Heart right ventricle (tissue), 16 donors: Measurements from ENCODE around the gene GDPD5. TPM values are rescaled to one million over a fixed set of nuclear protein-coding genes. Genes with fewer than 3 reads are reported as not detected.

ENCODE experiments used
- ATAC-seq, 8 donors: fragments of 200-7000 bp; cut with Tn5 transposase; one replicate each; pipeline ENCODE4 v1.9.1; 2020; ENCODE audit warnings: mild to moderate bottlenecking in 8 of 8, moderate library complexity in 8 of 8, moderate number of reproducible peaks in 1 of 8
- DNase-seq, 2 donors: peaks; one replicate each; pipeline ENCODE4 v3.0.0-alpha.2; 2020
- H3K27ac ChIP-seq, 10 donors: fragments of 200-600 bp; sonication (generic) in 2 of 10; one replicate each; pipeline versions ENCODE4 v1.5.0 to v1.8.0; 2020 to 2022; ENCODE audit warnings: mild to moderate bottlenecking in 3 of 10
- H3K27me3 ChIP-seq, 7 donors: fragments of 200-600 bp; one replicate each; pipeline ENCODE4 v1.8.0; 2021 to 2022; ENCODE audit warnings: mild to moderate bottlenecking in 2 of 7
- H3K36me3 ChIP-seq, 9 donors: fragments of 200-600 bp; sonication (generic) in 1 of 9; one replicate each; pipeline versions ENCODE4 v1.5.0 to v1.8.0; 2020 to 2022; ENCODE audit warnings: mild to moderate bottlenecking in 2 of 9
- H3K4me1 ChIP-seq, 9 donors: fragments of 200-600 bp; sonication (generic) in 1 of 9; one replicate each; pipeline versions ENCODE4 v1.5.0 to v1.8.0; 2020 to 2022; ENCODE audit warnings: mild to moderate bottlenecking in 4 of 9
- H3K4me3 ChIP-seq, 10 donors: fragments of 200-600 bp; sonication (generic) in 2 of 10; one replicate each; pipeline versions ENCODE4 v1.5.0 to v1.8.0; 2020 to 2022; ENCODE audit warnings: mild to moderate bottlenecking in 7 of 10, moderate library complexity in 2 of 10
- H3K9me3 ChIP-seq, 11 donors: fragments of 200-600 bp in 10 of 11; sonication (generic) in 2 of 11; one replicate each; pipeline versions ENCODE4 v1.5.0 to v1.8.0; 2013 to 2022; ENCODE audit warnings: mild to moderate bottlenecking in 2 of 11, control low read depth in 1 of 11, moderate library complexity in 1 of 11
- WGBS, 2 donors: extraction: QIAGEN DNeasy Blood & Tissue Kit; methylation state at CpG; one replicate each; pipeline ENCODE4 v1.1.7; 2013; ENCODE audit warnings: inconsistent platforms in 1 of 2; 5-methylcytosine and 5-hydroxymethylcytosine counted together
- intact Hi-C, 10 donors: fragments of 100-400 bp; cut with DNase I; formaldehyde crosslinking; loops; one replicate each; pipeline versions ENCODE4 v1.11.1 to v1.14.2; 2022
- polyA plus RNA-seq, 2 donors: library from polyadenylated mRNA; stranded (reverse); fragments of 200-250 nt; gene quantifications; one replicate each; pipeline ENCODE4 v1.2.3, GENCODE V29; 2013
- total RNA-seq, 10 donors: library from RNA; stranded (reverse); fragmentation: NEBNext Ultra II Directional in 3 of 10; extraction: Animal tissue kit (Norgen Biotek cat#: 25700) in 3 of 10; gene quantifications; one replicate each; pipeline versions ENCODE4 v1.2.1 to v1.2.4, GENCODE V29; 2021 to 2023
- TF ChIP-seq, protein P1 (sequence below), 9 donors: fragments of 200-600 bp; sonication (generic) in 2 of 9; IDR thresholded peaks; one replicate each; pipeline versions ENCODE4 v1.5.0 to v1.8.0; 2021 to 2022; ENCODE audit warnings: antibody characterized with exemption in 9 of 9, mild to moderate bottlenecking in 5 of 9, moderate library complexity in 1 of 9
- donor health status: Arrhythmogenic right ventricular cardiomyopathy.
- donor health status: ischemic (EF 13 %, LVEDD 7.1; RV severe dilation, severe dysfunction).
- donor health status: healthy with polysubstance abuse.
- donor health status: DM: no; HTN: yes; CAD: no.
- donor health status: DM: no; HTN: no; CAD: no.
- donor health status: ischemic (EF 25% LVEDD 6.9; RV normal size, moderate dysfunction).
- donor health status: ischemic (EF 25% LVEDD 5.7; RV mildly dilated, moderate dysfunction).
- donor health status: healthy.
- donor health status: DM: yes; HTN: yes; CAD: no.
- donor health status: Ischemic cardiomyopathy.
- donor health status: ischemic (EF 35%, LVEDD 5.7; RV mildly dilated, moderate dysfunction).
- donor health status: nonischemic (EF 11% LVEDD 7.7; RV severe dilation, severe dysfunction).
- donor health status: DM: yes; HTN: yes; CAD: no.
- donor health status: PGD.
- donor health status: ischemic (EF 29% LVEDD 5.4; RV normal size, mild dysfunction).
- donor health status: nonischemic (EF 23%, LVEDD 6.1; RV moderate dilation, normal function).

Gene GDPD5
- total and polyA plus RNA-seq, 12 donors = 3.3 to 10.3 (median 4.1) TPM

DNA sequence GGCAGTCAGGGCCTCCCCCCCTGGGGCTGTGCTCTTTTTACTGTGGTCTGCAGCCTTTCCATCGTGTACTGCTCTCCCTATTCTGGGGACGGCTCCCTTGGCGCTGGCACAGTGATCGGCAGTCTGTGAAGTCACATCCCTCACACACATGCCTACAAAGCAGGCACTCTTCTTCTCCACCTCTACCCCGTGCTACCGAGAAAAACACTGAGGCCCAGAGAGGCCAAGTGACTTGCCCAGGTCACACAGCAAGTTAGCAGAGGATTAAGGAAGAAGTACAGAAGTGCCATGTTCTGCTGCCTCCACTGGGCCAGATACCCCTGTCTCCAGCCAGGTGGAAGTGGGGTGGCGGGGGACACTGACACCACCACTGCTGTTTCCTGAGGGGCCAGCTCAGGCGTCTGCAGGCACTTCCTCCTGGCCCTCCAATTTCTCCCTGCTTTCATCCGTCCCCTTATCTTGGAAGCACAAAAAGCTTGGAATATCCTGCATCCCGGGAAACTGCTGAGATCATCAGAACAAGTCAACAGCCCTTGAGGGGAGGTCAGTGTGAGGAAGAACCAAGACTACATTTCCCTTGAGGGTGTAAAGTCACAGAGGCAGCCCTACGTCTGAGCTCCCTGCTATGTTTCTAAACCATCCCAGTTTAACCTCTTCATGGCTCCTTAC lies 62.5 kb downstream of the GDPD5 start:
- no peak overlapping the region for H3K4me3 ChIP-seq
- no peaks in the 10 kb centered on the region for H3K9me3 ChIP-seq
- H3K27ac ChIP-seq = no peak overlapping the region
- intact Hi-C loops = loop anchor here in 2 of 10 donors (5.0 to 10.0 kb wide), 2 partner anchors 48 to 54 kb away; no protein-coding TSS in a partner anchor
- ATAC-seq = no peak
- no peaks in the 10 kb centered on the region for H3K27me3 ChIP-seq
- peaks cover 0 to 35% (median 23%) of the 10 kb centered on the region in 9 donors for H3K4me1 ChIP-seq
- no peak for DNase-seq
- TF ChIP-seq, protein P1, sequence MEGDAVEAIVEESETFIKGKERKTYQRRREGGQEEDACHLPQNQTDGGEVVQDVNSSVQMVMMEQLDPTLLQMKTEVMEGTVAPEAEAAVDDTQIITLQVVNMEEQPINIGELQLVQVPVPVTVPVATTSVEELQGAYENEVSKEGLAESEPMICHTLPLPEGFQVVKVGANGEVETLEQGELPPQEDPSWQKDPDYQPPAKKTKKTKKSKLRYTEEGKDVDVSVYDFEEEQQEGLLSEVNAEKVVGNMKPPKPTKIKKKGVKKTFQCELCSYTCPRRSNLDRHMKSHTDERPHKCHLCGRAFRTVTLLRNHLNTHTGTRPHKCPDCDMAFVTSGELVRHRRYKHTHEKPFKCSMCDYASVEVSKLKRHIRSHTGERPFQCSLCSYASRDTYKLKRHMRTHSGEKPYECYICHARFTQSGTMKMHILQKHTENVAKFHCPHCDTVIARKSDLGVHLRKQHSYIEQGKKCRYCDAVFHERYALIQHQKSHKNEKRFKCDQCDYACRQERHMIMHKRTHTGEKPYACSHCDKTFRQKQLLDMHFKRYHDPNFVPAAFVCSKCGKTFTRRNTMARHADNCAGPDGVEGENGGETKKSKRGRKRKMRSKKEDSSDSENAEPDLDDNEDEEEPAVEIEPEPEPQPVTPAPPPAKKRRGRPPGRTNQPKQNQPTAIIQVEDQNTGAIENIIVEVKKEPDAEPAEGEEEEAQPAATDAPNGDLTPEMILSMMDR (IDR thresholded peaks at IDR 0.05) = no peak
- H3K36me3 ChIP-seq = no peaks in the 10 kb centered on the region
- WGBS, 2 donors = 51 to 60% methylated on average over 11 of the region's 11 CpGs

DNA sequence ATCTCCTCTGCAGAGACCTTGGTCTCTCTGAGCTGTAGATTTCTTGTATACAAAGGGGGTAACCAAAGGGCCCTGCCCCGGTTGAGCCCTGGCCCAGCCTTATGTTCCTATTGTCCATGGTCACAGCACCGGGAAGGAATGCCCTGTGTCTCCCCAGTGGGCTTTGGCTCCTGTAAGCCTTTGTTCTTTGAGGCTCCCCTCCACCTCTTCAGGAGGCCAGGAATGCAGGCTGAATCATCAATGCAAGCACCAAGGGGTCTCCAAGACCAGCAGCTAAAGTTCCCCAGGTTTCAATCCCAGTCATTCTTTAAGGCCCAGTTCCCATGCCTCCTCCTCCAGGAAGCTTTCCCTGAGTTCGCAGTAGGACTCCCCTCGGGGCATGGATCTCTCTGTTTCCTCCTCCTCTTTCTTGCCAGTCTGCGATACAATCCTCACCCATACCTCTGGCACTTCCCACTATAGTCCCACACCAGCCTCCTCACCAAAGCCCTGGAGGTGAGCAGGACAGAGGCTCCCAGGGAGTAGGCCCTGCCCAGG lies 63.6 kb downstream of the GDPD5 start:
- ATAC-seq (no peak), DNase-seq (no peak)
- Histone ChIP-seq H3K36me3 (no peaks in the 10 kb centered on the region), H3K27me3 (no peaks in the 10 kb centered on the region), H3K4me1 (peaks cover 0 to 26% (median 18%) of the 10 kb centered on the region in 9 donors), H3K27ac (no peak overlapping the region), H3K4me3 (no peak overlapping the region), H3K9me3 (no peaks in the 10 kb centered on the region)
- WGBS, 2 donors = 87 to 89% methylated on average over 5 of the region's 5 CpGs
- TF ChIP-seq, protein P1 (IDR thresholded peaks at IDR 0.05) = no peak
- intact Hi-C loops = loop anchor here in 2 of 10 donors (5.0 to 10.0 kb wide), 2 partner anchors 47 to 55 kb away; no protein-coding TSS in a partner anchor

DNA sequence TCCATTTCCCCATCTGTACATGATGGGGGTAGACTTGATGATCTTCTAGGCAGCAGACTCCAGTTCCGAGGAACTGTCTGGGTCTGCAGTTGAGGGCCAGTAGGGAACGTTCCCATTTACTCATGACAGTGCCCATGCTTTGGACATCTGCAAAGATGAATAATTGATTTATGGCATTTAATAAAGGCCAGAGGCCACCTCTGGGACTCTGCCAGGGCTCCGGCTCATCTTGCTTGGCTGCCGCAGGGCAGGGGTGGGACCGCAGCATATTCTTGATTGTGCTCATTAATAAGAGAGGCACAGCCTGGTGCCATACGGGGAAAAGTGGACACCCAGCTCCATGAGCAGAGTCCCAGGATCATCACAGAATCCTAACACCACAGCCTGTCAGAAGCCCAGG lies 64.6 kb downstream of the GDPD5 start:
- no peaks in the 10 kb centered on the region for H3K36me3 ChIP-seq
- WGBS, 2 donors = 83 to 95% methylated on average over 6 of the region's 6 CpGs
- H3K27me3 ChIP-seq = no peaks in the 10 kb centered on the region
- TF ChIP-seq, protein P1 (IDR thresholded peaks at IDR 0.05) = no peak
- intact Hi-C loops = loop anchor here in 2 of 10 donors (5.0 to 10.0 kb wide), 2 partner anchors 46 to 56 kb away; no protein-coding TSS in a partner anchor
- H3K27ac ChIP-seq = no peak overlapping the region
- H3K4me1 ChIP-seq = peaks cover 0 to 16% (median 8%) of the 10 kb centered on the region in 9 donors
- DNase-seq = no peak
- no peak overlapping the region for H3K4me3 ChIP-seq
- ATAC-seq = no peak
- no peaks in the 10 kb centered on the region for H3K9me3 ChIP-seq

DNA sequence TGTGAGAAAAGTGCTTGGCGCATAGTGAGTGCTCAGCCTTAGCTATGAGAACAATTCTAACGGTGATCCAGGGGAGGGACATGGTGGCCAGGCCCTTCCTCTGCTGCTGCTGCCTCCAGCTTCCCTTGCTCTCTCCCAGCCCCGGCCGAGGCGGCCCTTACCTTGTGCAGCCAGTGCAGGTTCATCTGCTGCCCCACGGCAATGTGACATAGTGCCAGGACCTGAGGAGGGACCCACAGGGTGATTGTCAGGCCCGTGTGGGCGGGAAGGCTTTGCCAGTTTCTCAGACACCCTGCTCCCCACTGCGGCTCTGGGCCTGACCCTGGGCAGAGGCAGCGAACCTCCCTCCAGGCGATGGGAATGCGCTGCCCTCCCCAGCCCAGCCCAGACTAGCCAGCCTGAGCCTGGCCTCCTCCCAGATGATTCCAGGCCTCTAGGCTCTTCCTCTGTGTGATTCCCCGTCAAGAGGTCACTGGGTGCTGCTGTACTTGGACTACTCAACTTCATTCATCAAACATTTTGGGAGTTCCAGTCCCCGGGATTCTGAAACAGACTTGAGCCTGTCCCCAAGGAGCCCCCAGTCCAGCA lies 69.1 kb downstream of the GDPD5 start:
- intact Hi-C loops = no loop called here
- no peak overlapping the region for H3K27ac ChIP-seq
- ATAC-seq (no peak), DNase-seq (no peak)
- 85 to 89% methylated on average over 14 of the region's 14 CpGs for whole genome bisulfite sequencing, 2 donors
- no peaks in the 10 kb centered on the region for H3K4me1 ChIP-seq
- TF ChIP-seq, protein P1 (IDR thresholded peaks at IDR 0.05) = no peak
- H3K4me3 ChIP-seq = no peak overlapping the region
- no peaks in the 10 kb centered on the region for H3K9me3 ChIP-seq
- H3K27me3 ChIP-seq = peaks cover 0 to 6% (median 0%) of the 10 kb centered on the region in 7 donors
- no peaks in the 10 kb centered on the region for H3K36me3 ChIP-seq
